ES-I3 (cell line): ENCODE data around the gene UBE4B.

ENCODE experiments used
- H3K36me3 ChIP-seq: 2 replicates; pipeline ENCODE4 v1.6.1; 2013; ENCODE audit warnings: mild to moderate bottlenecking, low read length, control low read depth, moderate library complexity; ENCODE audit not compliant: insufficient read depth
- H3K4me1 ChIP-seq: 2 replicates; pipeline ENCODE4 v1.6.1; 2013; ENCODE audit warnings: mild to moderate bottlenecking, control low read depth, low read length; ENCODE audit not compliant: insufficient read depth
- H3K9ac ChIP-seq: 2 replicates; pipeline ENCODE4 v1.6.1; 2013; ENCODE audit warnings: low read depth, mild to moderate bottlenecking, low read length, moderate library complexity
- H3K9me3 ChIP-seq: 2 replicates; pipeline ENCODE4 v1.6.1; 2013; ENCODE audit warnings: mild to moderate bottlenecking, low read length, moderate library complexity; ENCODE audit not compliant: control insufficient read depth, insufficient read depth

The UBE4B gene

DNA sequence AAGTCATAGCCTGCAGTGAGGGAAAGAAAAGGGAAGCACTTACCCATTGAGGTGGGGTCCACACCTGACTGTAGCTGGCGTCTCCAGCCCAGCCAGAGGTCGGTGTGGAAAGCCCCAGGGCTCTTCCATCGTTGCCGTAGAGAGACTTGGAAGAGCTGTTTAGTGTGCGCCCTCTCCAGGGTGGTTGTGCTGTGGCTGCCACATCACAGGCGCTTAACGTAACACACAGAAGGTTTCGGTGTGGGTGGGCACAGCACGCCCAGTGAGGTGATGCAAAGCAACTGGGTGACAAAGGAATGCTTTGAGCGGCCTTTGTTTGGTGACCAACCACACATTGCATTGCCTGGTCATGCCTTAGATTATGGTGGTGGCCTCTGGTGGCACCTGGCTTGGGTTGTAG is 140.8 kb downstream of the UBE4B start:
- H3K36me3 ChIP-seq: peaks cover 8% of the 10 kb centered on the region
- H3K4me1 ChIP-seq: peaks cover 5% of the 10 kb centered on the region; the same call in 1 of the 2 replicates
- no peaks in the 10 kb centered on the region for H3K9me3 ChIP-seq
- H3K9ac ChIP-seq: no peak overlapping the region

DNA sequence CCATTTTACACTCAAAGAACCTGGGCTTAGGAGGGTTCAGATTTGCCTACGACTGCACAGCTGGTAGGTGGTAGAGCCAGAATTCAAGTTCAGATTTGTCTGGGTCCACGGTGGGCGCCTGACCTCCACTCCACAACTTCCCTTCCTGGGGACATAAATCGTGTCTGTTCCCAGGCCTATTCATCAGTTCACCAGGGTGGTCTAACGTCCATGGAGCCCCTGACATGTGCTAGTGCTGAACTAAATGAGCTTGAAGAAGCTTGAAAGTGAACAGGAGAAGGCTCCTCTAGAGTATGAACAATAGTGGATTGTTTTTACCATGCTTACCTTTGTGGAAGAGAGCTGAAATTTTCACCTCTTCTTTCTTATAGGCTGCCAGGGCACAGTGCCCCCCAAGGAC is 145.1 kb downstream of the UBE4B start:
- Histone ChIP-seq H3K36me3 (peaks cover 6% of the 10 kb centered on the region; the same call in 1 of the 2 replicates), H3K9me3 (no peaks in the 10 kb centered on the region), H3K9ac (no peak overlapping the region), H3K4me1 (peaks cover 5% of the 10 kb centered on the region; the same call in 1 of the 2 replicates)

DNA sequence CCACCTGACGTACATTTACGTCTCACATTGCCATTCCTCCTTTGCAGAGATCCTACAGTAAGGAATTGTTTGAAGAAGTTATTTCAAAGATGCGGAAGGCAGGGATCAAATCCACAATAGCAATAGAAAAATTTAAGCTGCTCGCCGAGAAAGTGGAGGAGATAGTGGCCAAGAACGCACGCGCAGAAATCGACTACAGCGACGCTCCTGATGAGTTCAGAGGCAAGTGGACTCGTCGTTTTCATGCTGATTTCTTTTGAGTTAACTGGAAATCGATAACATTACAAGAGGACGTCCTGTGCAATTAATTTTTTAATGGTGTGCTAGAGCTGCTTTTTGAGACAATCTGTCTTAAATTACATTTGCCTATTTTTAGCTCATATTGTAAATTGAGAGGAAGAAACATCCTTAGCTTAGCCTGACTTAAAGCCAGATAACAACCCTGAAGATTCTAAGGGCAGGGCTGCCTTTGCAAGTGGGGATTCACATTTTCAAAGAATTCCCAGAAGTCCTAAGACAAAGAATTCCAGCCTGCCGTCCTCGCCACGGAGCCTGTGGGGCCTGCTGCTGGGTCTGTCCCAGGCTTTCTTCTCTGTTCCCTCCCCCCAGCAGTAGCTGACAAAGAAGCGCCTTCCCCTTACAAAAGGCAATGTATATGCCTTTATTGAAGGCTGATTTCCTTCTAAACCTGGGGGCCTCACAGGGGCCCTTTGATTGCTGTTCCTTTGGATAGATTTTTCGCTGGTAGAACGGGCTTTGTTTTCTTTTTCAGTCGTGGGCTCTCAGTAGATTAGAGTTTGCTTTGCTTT is 146.0 kb downstream of the UBE4B start:
- peaks cover 6% of the 10 kb centered on the region; the same call in 1 of the 2 replicates for H3K36me3 ChIP-seq
- H3K9me3 ChIP-seq: no peaks in the 10 kb centered on the region
- peaks cover 5% of the 10 kb centered on the region; the same call in 1 of the 2 replicates for H3K4me1 ChIP-seq
- no peak overlapping the region for H3K9ac ChIP-seq

DNA sequence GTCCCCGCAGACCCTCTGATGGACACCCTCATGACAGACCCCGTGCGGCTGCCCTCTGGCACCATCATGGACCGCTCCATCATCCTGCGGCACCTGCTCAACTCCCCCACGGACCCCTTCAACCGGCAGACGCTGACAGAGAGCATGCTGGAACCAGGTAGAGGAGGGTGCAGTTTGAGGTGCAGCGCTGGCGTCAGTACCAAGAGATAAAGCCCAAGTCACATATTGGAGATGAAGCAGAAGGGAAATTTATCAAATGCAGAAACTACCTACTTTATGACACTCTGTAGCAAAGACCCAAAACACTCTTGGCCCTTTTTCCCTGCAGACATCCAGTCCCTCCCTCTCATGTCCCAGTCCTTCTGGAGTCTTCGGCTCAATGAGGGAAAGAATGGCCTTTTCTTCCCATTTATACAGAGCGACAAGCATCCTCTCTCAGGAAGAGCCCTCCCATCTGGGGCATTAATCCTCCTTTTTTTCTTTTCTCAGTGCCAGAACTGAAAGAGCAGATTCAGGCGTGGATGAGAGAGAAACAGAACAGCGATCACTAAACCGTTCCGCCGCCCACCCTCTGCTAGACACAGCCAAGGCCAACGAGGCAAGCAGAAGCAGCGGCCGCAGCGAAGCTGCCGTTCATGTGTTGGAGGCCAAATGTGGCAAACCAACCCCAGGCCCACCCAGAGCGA is 146.8 kb downstream of the UBE4B start:
- Histone ChIP-seq H3K9me3 (no peaks in the 10 kb centered on the region), H3K4me1 (peaks cover 5% of the 10 kb centered on the region; the same call in 1 of the 2 replicates), H3K36me3 (peaks cover 6% of the 10 kb centered on the region; the same call in 1 of the 2 replicates), H3K9ac (no peak overlapping the region)

DNA sequence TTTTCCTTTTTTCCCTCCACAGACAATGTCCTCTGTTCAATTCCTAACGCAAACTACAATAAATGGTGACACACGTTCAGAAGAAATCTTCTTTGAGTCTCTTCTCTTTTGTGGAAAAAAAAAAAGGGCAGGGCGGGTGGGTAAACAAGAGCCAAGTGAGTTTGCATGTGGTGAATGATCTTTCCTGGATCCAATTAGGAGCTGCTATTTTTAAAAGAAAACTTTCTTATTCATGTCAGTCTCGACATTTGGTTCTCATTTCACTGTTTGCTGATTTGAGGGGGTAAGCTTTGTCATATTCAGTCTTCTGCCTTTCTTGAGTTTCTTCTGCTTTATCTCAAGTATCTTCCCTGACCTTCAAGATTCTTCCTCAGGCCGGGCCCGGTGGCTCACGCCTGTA is 148.4 kb downstream of the UBE4B start:
- peaks cover 5% of the 10 kb centered on the region; the same call in 1 of the 2 replicates for H3K4me1 ChIP-seq
- H3K36me3 ChIP-seq: 0 out of 2 replicates have a peak, but pooled peaks cover 3% of the 10 kb centered on the region
- H3K9me3 ChIP-seq: no peaks in the 10 kb centered on the region
- no peak overlapping the region for H3K9ac ChIP-seq

DNA sequence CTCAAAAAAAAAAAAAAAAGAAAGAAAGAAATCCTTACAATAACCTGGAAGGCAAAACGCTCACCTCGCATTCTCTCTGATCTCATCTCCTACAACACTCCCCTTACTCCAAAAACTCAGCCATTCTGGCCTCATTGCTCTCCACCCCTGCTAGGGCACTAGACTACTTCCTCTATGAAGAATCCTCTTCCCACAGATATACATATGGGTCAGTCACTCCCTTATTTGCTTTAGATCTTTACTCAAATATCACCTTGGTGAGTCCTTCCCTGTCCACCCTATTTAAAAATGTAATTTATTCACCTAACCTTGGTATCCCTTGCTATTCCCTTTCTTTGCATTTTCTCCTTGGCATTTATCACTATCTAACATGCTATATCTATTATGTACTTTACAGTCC is 153.0 kb downstream of the UBE4B start:
- no peak overlapping the region for H3K9ac ChIP-seq
- no peaks in the 10 kb centered on the region for H3K4me1 ChIP-seq

DNA sequence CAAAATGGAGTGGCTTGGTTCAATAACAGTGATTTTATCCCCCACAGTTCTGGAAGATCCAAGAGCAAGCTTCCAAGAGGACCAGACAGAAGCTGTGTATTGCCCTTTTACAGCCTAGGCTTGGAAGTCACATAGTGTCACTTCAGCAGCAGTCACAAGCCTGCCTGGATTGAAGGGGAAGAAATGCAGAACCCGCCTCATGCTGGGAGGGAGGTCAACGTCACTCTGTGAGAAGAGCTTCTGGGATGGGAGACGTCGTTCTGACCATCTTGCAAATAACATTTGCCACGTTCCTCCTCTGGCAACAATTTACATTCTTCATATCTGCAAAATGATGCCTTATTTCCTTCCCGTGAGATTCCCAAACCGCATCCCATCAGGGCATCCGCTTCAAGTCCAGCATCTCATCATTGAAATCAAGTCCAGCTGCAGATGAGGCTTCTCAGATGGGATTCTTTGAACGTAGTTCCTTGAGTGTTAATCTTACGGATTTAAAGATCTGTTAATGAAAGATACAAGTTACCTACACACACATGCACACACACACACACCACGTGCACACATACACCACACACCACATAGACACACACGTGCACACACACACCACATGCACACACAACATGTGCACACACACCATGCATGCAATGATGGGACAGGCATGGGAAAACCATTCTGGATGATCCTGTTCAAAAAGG is 153.7 kb downstream of the UBE4B start:
- no peaks in the 10 kb centered on the region for H3K4me1 ChIP-seq
- H3K9ac ChIP-seq: no peak overlapping the region
- no peaks in the 10 kb centered on the region for H3K9me3 ChIP-seq
- no peaks in the 10 kb centered on the region for H3K36me3 ChIP-seq

More for the DNA sequence above, 153.0 kb downstream of the UBE4B start:
- Histone ChIP-seq H3K9me3 (no peaks in the 10 kb centered on the region), H3K36me3 (0 out of 2 replicates have a peak, but pooled peaks cover 2% of the 10 kb centered on the region)

DNA sequence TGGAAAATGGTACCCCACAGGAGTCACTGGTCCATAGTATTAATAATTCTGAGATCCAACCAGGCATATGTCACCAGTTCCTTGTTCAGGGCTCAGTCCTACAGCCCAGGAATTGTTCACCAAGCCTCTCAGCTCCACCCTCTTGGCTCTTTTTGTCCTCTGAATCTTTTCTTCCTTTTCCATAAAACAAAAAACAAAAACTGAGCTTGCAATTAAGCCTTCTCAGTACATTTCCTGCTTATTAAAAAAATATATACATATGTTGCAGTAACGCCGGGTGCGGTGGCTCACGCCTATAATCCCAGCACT is 154.2 kb downstream of the UBE4B start:
- Histone ChIP-seq H3K4me1 (no peaks in the 10 kb centered on the region), H3K9me3 (no peaks in the 10 kb centered on the region), H3K9ac (no peak overlapping the region), H3K36me3 (no peaks in the 10 kb centered on the region)

DNA sequence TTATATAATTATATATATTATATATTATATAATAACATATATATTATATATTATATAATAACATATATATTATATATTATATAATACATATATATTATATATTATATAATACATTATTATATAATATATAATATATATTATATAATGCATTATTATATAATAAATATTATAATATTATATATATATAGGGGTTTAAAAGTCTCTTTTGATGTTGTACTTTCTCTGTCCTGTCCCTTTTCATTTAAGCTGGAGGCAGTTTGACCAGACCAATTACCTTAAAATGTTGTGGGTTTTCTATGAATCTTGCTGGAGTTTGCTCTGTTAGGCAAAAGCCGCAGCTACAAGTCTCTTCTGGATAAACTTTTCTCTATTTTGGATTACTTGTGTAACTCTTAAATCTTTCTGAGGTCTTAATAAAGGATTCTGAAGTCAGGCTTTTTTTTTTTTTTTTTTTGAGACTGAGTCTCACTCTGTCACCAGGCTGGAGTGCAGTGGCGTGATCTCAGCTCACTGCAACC is 155.4 kb downstream of the UBE4B start:
- no peaks in the 10 kb centered on the region for H3K4me1 ChIP-seq
- H3K9ac ChIP-seq: no peak overlapping the region
- H3K9me3 ChIP-seq: no peaks in the 10 kb centered on the region
- no peaks in the 10 kb centered on the region for H3K36me3 ChIP-seq

DNA sequence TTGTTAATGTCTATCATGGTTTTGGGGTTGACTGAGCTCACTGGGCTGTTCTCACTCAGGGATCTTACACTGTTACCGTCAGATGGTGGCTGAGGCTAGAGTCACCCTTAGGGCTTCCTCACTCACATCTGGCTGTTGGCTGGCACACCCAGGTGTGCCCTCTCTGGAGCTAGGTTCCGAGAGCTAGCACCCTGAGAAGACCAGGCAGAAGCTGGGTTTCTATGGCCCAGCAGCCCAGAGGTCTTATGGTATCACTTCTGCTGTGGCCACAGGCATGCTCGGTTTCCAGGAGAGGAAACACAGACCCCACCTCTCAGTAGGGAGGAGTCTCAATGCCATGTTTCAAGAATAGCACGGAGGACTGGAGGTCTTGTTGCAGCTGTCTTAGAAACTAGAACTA is 156.9 kb downstream of the UBE4B start:
- no peaks in the 10 kb centered on the region for H3K4me1 ChIP-seq
- no peak overlapping the region for H3K9ac ChIP-seq
- no peaks in the 10 kb centered on the region for H3K36me3 ChIP-seq
- H3K9me3 ChIP-seq: no peaks in the 10 kb centered on the region

DNA sequence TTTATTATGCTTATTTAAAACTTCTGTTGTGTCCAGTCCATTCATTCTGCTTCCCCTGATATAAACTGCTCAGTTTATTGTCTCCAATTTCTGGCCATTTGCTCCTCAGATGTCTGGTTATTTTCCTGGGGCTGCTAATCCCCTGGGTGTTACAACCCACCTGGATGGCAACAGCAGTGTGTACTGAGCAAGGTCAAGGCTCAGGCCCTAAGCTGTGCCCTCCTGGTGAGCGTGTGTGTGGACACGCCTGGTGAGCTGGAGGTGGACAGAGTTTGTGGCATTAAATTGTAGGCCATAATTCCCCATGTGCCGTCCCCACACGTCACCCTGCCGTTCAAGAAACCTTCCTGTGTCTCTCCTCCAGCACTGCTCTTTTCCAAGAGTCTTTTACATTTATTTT is 159.5 kb downstream of the UBE4B start:
- Histone ChIP-seq H3K36me3 (no peaks in the 10 kb centered on the region), H3K9ac (no peak overlapping the region), H3K4me1 (no peaks in the 10 kb centered on the region), H3K9me3 (no peaks in the 10 kb centered on the region)

DNA sequence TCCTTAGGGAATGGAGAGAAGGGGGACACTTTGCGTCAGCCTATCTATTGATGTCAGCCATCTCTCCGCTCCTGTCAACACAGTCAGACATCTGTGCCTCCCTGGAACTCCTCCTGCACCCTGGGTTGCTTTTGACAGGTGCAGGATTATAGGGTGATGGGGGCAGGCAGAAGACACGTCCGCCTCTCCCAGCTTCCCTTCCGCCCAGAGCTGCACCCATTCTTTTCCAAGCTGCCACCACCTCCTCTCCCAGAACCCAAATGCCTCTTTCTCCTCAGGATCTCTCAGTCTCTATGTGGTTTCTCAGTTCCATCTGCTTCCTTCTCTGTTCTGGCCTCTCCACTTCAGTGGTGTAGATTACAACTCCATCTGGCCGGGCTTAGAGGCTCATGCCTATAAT is 160.5 kb downstream of the UBE4B start:
- H3K9ac ChIP-seq: no peak overlapping the region
- H3K9me3 ChIP-seq: no peaks in the 10 kb centered on the region
- no peaks in the 10 kb centered on the region for H3K36me3 ChIP-seq
- no peaks in the 10 kb centered on the region for H3K4me1 ChIP-seq

DNA sequence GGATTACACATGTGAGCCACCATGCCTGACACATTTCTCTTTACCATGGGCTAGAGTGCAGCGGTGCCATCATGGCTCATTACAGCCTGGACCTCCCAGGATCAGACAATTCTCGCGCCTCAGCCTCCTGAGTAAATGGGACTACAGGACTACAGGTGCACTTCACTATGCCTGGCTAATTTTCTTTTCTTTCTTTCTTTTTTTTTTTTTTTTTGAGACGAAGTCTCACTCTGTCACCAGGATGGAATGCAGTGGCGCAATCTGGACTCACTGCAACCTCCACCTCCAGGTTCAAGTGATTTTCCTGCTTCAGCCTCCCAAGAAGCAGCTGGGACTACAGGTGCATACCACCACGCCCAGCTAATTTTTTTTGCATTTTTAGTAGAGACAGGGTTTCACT is 162.8 kb downstream of the UBE4B start:
- H3K9me3 ChIP-seq: no peaks in the 10 kb centered on the region
- no peaks in the 10 kb centered on the region for H3K4me1 ChIP-seq

DNA sequence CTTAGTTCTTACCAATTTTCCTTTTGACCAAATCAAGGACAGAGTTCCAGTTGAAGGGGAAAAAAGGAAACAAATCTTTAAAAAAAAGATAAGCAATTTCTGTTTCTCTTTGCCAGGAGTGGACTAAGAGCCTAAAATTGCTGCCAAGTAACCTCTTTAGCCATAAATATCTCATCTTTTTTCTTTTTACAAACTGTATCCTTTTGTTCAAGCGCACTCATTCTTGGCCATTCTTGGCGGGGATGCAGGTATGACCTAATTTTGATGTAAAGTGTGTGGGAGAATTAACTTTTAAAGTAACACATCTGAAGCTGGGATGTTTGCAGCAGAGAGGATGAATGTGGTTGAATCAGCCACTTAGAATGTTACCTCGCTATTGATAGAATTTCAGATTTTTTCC is 164.2 kb downstream of the UBE4B start:
- Histone ChIP-seq H3K4me1 (no peaks in the 10 kb centered on the region), H3K36me3 (no peaks in the 10 kb centered on the region), H3K9ac (no peak overlapping the region), H3K9me3 (no peaks in the 10 kb centered on the region)

More for the DNA sequence above, 162.8 kb downstream of the UBE4B start:
- Histone ChIP-seq H3K36me3 (no peaks in the 10 kb centered on the region), H3K9ac (no peak overlapping the region)
